ENCODE data around the gene FGB.
"Not testable (repeated sequence)": the region's sequence is repeated elsewhere in the genome, so short reads cannot be mapped to it uniquely, and the experiment has no call there.

FGB gene

GRCh38 chr4:154586296-154587033 is 23.7 kb downstream of the FGB start:
- DNase-seq (ENCODE audit: low read depth) = no peak
- TF ChIP-seq, protein P1, sequence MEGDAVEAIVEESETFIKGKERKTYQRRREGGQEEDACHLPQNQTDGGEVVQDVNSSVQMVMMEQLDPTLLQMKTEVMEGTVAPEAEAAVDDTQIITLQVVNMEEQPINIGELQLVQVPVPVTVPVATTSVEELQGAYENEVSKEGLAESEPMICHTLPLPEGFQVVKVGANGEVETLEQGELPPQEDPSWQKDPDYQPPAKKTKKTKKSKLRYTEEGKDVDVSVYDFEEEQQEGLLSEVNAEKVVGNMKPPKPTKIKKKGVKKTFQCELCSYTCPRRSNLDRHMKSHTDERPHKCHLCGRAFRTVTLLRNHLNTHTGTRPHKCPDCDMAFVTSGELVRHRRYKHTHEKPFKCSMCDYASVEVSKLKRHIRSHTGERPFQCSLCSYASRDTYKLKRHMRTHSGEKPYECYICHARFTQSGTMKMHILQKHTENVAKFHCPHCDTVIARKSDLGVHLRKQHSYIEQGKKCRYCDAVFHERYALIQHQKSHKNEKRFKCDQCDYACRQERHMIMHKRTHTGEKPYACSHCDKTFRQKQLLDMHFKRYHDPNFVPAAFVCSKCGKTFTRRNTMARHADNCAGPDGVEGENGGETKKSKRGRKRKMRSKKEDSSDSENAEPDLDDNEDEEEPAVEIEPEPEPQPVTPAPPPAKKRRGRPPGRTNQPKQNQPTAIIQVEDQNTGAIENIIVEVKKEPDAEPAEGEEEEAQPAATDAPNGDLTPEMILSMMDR (IDR thresholded peaks at IDR 0.05; ENCODE audit: insufficient read depth, low read depth, low read length, missing control alignments) = no peak
- H3K4me3 ChIP-seq (ENCODE audit: low read depth, low read length) = no peak overlapping the region

- TF ChIP-seq, protein P1 (IDR thresholded peaks at IDR 0.05; ENCODE audit: insufficient read depth, low read depth, low read length, missing control alignments) = no peak
- no peak overlapping the region for H3K4me3 ChIP-seq (ENCODE audit: low read depth, low read length)
These were observed 25.4 kb downstream of the FGB start for GRCh38 chr4:154588198-154588597.

DNA sequence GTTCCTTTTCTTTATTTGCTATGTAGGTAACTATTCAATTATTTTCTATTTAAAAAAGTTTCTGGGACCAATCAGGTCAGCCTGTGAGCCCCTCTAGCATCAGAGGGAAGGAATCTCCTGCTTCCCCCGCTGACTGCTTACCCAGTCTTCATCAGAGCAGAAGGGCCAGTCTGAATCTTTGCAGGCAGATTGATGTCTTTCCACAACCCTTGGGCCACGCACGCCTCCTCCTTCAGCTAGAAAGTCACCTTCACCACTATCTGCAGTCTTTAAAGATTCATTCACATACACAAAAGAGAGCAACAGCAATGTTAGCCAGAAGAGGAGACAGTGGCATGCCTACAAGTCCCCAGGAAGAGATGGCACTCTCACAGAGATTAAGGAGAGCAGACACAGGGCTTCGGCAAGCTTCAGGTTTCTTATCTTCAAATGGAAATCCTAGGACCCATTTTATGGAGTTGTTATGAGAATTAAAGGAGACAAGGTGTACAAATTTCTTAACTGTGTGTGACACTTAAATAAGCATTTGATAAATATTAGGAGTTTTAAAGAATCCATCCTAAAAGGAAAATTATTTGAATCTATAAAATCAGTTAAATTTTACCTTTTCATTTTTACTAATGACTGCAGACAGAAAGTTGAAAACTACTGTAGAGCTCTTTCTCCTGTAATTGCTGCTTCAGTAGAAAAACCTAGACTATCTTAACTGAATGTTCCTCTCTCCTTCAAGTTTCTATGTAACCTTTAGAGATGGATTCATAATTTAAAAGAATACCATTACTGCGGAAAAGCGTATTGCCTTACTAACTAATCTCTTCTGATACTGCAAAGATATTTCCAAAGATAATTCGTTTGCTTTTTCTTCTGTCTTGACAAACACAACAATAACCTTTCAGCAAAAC is 26.7 kb downstream of the FGB start:
- TF ChIP-seq, protein P1 (IDR thresholded peaks at IDR 0.05; ENCODE audit: insufficient read depth, low read depth, low read length, missing control alignments) = no peak
- no peak for DNase-seq (ENCODE audit: low read depth)
- H3K4me3 ChIP-seq (ENCODE audit: low read depth, low read length) = no peak overlapping the region

More at GRCh38 chr4:154588198-154588597, 25.4 kb downstream of the FGB start:
- DNase-seq (ENCODE audit: low read depth) = no peak

GRCh38 chr4:154590329-154591006 is 27.7 kb downstream of the FGB start, which contains the start of gene FGA:
FGA (minus strand) TSS chr4:154590742; CDS start chr4:154590687, 55 bp downstream.
- no peak for DNase-seq (ENCODE audit: low read depth)
- H3K4me3 ChIP-seq (ENCODE audit: low read depth, low read length) = no peak within 1 kb of the TSS
- TF ChIP-seq, protein P1 (IDR thresholded peaks at IDR 0.05; ENCODE audit: insufficient read depth, low read depth, low read length, missing control alignments) = no peak

DNA sequence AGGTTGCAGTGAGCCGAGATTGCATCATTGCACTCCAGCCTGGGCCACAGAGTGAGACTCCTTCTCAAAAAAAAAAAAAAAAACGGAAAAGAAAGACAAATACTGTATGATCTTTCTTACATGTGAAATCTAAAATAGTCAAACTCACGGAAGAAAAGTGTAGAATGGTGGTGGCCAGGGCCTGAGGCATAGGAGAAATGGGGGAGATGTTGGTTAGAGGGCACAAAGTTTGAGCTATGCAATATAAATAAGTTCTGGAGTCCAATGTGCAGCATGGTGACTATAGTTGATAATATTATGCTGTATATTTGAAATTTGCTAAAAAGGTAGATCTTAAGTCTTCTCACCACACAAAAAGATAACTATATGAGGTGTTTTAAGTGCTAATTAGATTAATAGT is 29.1 kb downstream of the FGB start:
- TF ChIP-seq, protein P1 (IDR thresholded peaks at IDR 0.05; ENCODE audit: insufficient read depth, low read depth, low read length, missing control alignments) = no peak

DNA sequence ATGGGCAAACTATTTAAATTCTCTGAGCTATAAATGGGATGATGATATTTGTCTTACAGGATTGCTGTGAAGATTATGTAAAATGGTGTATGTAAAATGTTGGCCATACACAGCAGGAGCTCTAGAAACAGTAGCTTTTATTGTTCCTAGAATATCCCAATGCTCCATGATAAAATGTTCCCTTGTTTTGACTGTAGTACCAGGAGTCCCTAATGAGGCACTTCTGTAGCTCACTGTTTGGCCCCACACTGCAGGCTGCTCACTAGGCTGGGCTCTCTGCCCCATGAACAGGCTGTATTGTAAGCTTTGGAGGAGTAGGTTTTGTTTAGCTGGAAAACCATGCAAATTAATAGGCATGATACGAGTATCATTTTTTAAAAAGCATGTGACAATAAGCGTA is 31.1 kb downstream of the FGB start:
- TF ChIP-seq, protein P1 (IDR thresholded peaks at IDR 0.05; ENCODE audit: insufficient read depth, low read depth, low read length, missing control alignments) = no peak
- DNase-seq (ENCODE audit: low read depth) = no peak
- no peak overlapping the region for H3K4me3 ChIP-seq (ENCODE audit: low read depth, low read length)

More for the DNA sequence above, 29.1 kb downstream of the FGB start:
- DNase-seq (ENCODE audit: low read depth) = no peak
- H3K4me3 ChIP-seq (ENCODE audit: low read depth, low read length) = no peak overlapping the region

GRCh38 chr4:154594343-154594742 is 31.5 kb downstream of the FGB start:
- DNase-seq (ENCODE audit: low read depth); H3K4me3 ChIP-seq (ENCODE audit: low read depth, low read length): not testable (repeated sequence)

Measured in GM12865 (cell line).